Mucosa of rectum (tissue), 2 donors: ENCODE measurements around the gene NFIX.

ENCODE experiments used
- H3K27ac ChIP-seq, 2 donors: one replicate each; pipeline ENCODE4 v1.7.0; 2013; ENCODE audit warnings: inconsistent platforms in 2 of 2, low read depth in 2 of 2, low read length in 2 of 2
- H3K27me3 ChIP-seq, 2 donors: one replicate each; pipeline ENCODE4 v1.7.0; 2013; ENCODE audit warnings: low read length in 2 of 2; ENCODE audit not compliant: control insufficient read depth in 2 of 2, insufficient read depth in 2 of 2
- H3K36me3 ChIP-seq, 2 donors: one replicate each; pipeline ENCODE4 v1.7.0; 2013; ENCODE audit warnings: low read length in 2 of 2; ENCODE audit not compliant: control insufficient read depth in 2 of 2, insufficient read depth in 2 of 2
- H3K4me1 ChIP-seq, 2 donors: one replicate each; pipeline ENCODE4 v1.7.0; 2013; ENCODE audit warnings: low read length in 2 of 2, mild to moderate bottlenecking in 1 of 2; ENCODE audit not compliant: control insufficient read depth in 2 of 2, insufficient read depth in 2 of 2
- H3K4me3 ChIP-seq, 2 donors: one replicate each; pipeline ENCODE4 v1.7.0; 2013; ENCODE audit warnings: low read length in 2 of 2
- H3K9ac ChIP-seq, 2 donors: one replicate each; pipeline ENCODE4 v1.7.0; 2013; ENCODE audit warnings: low read length in 2 of 2, low read depth in 1 of 2, mild to moderate bottlenecking in 1 of 2
- H3K9me3 ChIP-seq, 2 donors: one replicate each; pipeline ENCODE4 v1.7.0; 2013; ENCODE audit warnings: low read length in 2 of 2; ENCODE audit not compliant: control insufficient read depth in 2 of 2
- donor health status: healthy.
- donor health status: Normal muscosa, but diverticular disease.

NFIX gene

DNA sequence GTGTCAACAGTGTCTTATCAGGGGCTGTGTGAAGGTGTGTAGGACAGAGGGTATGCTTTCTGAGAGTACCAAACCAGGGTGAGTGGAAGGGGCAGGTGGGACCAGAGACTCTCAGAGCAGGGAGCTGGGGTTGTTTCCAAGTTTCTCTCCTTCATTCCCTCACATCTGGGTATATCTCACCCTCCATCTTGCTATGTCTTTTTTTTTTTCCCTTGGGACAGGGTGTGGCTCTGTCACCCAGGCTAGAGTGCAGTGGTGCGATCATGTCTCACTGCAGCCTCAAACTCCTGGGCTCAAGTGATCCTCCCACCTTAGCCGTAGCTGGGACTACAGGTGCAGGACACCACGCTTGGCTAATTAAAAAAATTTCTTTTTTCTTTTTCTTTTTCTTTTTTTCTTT is 15.3 kb upstream of the NFIX start:
- Histone ChIP-seq H3K27ac (no peak overlapping the region), H3K4me3 (no peak overlapping the region), H3K4me1 (peaks cover 12 to 17% of the 10 kb centered on the region in 2 donors), H3K9me3 (no peaks in the 10 kb centered on the region), H3K27me3 (peaks cover 0 to 3% of the 10 kb centered on the region in 2 donors), H3K9ac (no peak overlapping the region), H3K36me3 (no peaks in the 10 kb centered on the region)

DNA sequence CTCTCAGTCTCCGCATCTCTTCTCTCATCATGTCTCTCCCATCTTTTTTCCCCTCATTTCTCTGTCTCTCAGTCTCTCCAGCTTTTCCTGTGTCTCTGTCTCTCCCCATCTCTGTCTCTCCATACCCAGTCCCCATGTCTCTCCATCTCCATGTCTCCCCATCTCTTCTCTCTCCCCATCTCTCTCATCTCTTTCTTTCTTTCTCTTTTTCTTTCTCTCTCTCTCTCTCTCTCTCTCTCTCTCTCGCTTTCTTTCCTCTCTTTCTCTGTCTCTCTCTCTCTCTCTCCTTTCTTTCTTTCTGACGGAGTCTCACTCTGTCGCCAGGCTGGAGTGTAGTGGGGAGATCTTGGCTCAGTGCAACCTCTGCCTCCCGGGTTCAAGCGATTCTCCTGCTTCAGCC is 12.6 kb upstream of the NFIX start:
- no peaks in the 10 kb centered on the region for H3K9me3 ChIP-seq
- H3K27me3 ChIP-seq: peaks cover 0 to 3% of the 10 kb centered on the region in 2 donors
- H3K36me3 ChIP-seq: no peaks in the 10 kb centered on the region
- no peak overlapping the region for H3K4me3 ChIP-seq
- no peak overlapping the region for H3K9ac ChIP-seq
- H3K27ac ChIP-seq: no peak overlapping the region
- H3K4me1 ChIP-seq: peaks cover 21 to 28% of the 10 kb centered on the region in 2 donors

DNA sequence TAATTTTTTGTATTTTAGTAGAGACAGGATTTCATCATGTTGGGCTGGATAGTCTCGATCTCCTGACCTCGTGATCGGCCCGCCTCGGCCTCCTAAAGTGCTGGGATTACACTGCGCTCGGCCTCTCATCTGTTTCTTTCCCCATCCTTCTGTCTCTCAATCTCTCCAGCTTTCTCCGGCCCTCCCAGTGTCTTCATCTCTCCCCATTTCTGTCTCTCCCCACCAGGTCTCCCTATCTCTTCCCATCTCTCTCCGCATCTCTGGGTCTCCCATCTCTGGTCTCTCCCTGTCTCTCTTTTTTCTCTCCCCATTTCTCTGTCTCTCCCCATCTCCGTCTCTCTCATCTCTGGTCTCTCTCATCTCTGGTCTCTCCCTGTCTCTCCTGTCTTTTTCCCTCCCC is 12.2 kb upstream of the NFIX start:
- H3K9ac ChIP-seq: peak overlapping the region in 1 of 2 donors; percentile 24
- no peaks in the 10 kb centered on the region for H3K36me3 ChIP-seq
- H3K9me3 ChIP-seq: no peaks in the 10 kb centered on the region
- peak overlapping the region in 1 of 2 donors; percentile 59 for H3K4me3 ChIP-seq
- H3K4me1 ChIP-seq: peaks cover 21 to 28% of the 10 kb centered on the region in 2 donors
- no peak overlapping the region for H3K27ac ChIP-seq
- peaks cover 0 to 3% of the 10 kb centered on the region in 2 donors for H3K27me3 ChIP-seq

DNA sequence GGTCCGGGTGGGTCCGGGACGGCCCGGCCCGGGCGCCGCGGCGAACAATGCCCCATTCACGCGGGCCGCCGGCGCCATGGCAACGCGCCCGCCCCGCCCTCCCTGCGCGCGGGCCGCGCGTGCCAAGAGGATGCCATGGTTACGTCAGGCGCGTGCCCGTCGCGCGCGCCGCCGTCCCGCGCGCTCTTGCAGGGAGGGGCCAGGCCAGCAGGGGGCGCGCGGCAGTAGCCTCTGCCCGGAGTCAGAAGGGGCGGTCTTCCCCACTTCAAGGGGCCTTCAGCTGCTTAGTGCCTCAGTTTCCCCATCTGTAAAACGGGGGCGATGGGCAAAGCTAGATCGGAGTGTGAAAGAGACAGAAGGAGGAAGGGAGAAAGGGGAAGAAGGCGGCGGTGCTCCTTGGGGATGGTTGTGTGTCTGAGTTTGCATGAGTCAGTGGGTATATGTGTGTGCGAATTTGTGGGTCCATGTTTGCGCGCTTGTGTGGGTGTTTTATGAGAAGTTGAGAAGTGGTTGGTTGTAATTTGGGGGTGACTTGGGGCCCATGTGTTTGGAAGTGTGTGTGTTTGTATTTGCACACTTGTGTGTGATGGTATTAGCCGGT is 11.6 kb upstream of the NFIX start:
- Histone ChIP-seq H3K4me3 (no peak overlapping the region), H3K9ac (peak overlapping the region in 1 of 2 donors; percentile 44)

DNA sequence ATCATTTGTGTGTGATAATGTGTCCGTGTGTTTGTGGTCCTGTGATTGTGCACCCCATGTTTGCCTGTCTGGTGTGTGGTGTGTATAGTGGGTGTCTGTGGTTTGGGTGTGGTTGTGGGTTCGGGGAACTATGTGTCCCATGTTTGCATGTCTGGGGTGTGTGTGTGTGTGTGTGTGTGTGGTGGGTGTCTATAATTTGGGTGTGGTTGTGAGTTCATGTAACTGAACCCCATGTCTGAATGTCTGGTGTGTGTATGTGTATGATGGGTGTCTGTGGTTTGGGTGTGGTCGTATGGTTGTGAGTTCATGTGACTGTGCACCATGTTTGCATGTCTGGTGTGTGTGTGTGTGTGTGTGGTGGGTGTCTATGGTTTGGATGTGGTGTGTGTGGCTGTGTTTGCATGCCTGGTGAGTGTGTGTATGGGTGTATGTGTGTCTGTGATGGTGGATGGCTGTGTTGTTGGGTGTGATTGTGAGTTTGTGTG is 11.1 kb upstream of the NFIX start:
- Histone ChIP-seq H3K27me3 (peaks cover 0 to 3% of the 10 kb centered on the region in 2 donors), H3K9ac (peak overlapping the region; percentile 19 to 44), H3K4me1 (peaks cover 21 to 28% of the 10 kb centered on the region in 2 donors), H3K9me3 (no peaks in the 10 kb centered on the region), H3K36me3 (no peaks in the 10 kb centered on the region), H3K4me3 (no peak overlapping the region), H3K27ac (peak overlapping the region; percentile 80 to 88)

More for the DNA sequence above, 11.6 kb upstream of the NFIX start:
- Histone ChIP-seq H3K9me3 (no peaks in the 10 kb centered on the region), H3K27ac (peak overlapping the region in 1 of 2 donors; percentile 88), H3K4me1 (peaks cover 21 to 28% of the 10 kb centered on the region in 2 donors), H3K36me3 (no peaks in the 10 kb centered on the region), H3K27me3 (peaks cover 0 to 3% of the 10 kb centered on the region in 2 donors)

DNA sequence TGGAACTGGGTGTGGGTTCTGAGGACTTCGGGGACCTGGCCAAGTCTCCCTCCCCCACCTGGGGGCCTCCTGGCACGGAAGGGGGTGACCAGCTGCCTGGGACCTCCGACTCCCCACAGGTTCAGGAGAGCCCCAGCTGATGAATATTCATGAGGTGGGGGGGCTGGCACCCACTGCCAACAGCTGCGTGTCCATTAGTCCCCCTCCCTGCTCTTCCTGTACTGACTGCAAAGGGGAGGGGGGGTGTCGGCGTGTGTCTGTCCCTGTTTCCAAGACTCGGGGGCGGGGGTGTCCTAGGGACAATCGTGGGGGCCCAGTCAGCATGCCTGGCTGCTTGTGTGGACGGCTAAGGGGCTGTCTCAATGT is 10.6 kb upstream of the NFIX start:
- Histone ChIP-seq H3K27ac (peak overlapping the region; percentile 80 to 88), H3K9ac (peak overlapping the region; percentile 27 to 44), H3K4me3 (peak overlapping the region; percentile 1 to 9), H3K9me3 (no peaks in the 10 kb centered on the region), H3K4me1 (peaks cover 21 to 28% of the 10 kb centered on the region in 2 donors), H3K27me3 (peaks cover 0 to 3% of the 10 kb centered on the region in 2 donors), H3K36me3 (no peaks in the 10 kb centered on the region)

DNA sequence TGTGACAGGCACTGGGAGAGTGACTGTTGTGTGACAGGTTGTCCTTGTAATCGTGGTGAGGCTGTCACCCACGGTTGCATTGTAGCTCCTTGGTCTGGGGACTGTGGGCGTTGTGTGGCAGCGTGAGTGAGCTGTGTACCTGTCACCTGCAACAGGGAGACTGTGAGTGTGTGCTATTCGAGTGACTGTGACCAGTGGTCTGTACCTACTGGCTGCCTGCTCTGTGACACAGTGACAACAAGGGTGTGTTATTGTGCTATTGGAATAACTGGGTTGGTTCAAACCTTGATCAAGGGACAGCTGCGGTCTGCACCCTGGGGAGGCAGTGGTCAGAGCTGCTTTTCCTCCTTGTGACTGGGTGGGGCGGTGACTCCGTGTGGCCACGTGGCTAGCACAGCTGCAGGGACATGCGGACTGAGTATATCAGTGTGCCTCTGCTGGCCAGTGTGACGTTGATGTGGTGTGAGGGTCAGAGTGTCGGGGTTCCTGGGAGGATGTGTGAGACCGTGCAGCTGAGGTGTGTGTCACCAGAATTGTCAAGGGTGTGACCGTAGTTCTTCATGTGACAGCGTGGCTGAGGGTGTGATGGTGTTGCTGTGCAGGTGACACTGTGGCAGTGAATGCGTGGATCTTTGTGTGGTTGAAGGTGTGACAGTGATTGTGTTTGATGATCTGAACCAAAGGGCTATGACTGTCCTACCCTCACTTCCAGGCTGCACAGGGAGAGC is 10.1 kb upstream of the NFIX start:
- peak overlapping the region; percentile 27 to 44 for H3K9ac ChIP-seq
- peaks cover 21 to 28% of the 10 kb centered on the region in 2 donors for H3K4me1 ChIP-seq
- peak overlapping the region; percentile 80 to 88 for H3K27ac ChIP-seq
- peaks cover 0 to 3% of the 10 kb centered on the region in 2 donors for H3K27me3 ChIP-seq
- no peaks in the 10 kb centered on the region for H3K9me3 ChIP-seq
- peak overlapping the region; percentile 1 to 15 for H3K4me3 ChIP-seq
- no peaks in the 10 kb centered on the region for H3K36me3 ChIP-seq

DNA sequence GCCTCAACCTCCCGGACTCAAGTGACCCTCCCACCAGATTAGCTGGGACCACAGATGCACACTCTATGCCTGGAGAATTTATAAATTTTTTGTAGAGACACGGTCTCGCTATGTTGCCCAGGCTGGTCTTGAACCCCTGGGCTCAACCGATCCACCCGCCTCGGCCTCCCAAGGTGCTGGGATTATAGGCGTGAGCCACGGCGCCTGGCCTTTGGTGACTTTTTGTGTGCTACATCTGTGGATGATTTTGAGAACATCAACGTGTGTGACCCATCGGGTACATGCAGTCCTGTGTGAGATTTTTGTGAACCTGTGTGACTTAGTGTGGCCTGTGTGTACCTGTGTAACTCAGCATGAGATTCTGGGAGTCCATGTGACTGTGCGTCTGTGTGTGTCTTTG is 8.5 kb upstream of the NFIX start:
- H3K27me3 ChIP-seq: no peaks in the 10 kb centered on the region
- H3K4me3 ChIP-seq: no peak overlapping the region
- no peaks in the 10 kb centered on the region for H3K36me3 ChIP-seq
- no peaks in the 10 kb centered on the region for H3K9me3 ChIP-seq
- H3K9ac ChIP-seq: no peak overlapping the region
- no peak overlapping the region for H3K27ac ChIP-seq
- peaks cover 21 to 31% of the 10 kb centered on the region in 2 donors for H3K4me1 ChIP-seq

DNA sequence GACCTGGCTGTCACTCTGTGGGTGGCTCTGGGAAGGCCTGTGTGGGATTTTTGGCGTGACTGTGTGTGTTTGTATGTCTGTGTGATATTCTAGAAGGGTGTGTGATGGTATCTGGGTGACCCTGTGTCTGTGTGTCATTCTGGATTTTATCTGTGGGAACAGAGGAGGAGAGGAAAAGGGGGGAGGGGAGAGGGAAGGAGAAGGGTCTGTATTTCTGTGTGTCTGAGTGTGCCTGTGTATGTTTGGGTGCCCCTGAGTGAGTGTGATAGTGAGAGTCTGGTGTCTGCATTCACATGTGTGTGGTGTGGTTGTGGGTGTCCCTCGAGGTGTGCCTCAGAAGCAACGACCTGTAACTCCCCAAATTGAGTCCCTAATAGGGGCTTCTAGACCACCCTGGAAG is 8.1 kb upstream of the NFIX start:
- Histone ChIP-seq H3K36me3 (no peaks in the 10 kb centered on the region), H3K4me3 (no peak overlapping the region), H3K9me3 (no peaks in the 10 kb centered on the region), H3K27ac (no peak overlapping the region), H3K9ac (no peak overlapping the region), H3K27me3 (no peaks in the 10 kb centered on the region), H3K4me1 (peaks cover 21 to 31% of the 10 kb centered on the region in 2 donors)

DNA sequence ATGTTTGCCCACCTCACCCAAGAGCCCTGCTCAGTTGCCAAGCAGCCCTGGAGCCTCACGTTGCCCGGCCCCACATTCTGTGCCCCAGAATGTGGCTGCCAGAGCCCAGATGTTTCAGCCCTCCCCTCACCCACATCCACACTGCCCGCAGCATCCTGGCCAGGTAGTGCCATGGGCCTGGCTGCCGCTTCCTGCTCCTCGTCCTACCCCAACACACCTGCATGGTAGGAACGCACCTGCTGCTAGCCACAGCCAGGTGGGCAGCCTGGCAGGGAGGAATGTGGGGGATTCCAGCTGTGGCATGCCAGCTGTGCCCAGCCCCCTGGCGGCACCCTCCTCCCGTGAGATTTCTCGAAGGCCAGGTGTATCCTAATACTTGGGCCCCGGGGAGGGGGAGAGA is 7.5 kb upstream of the NFIX start:
- Histone ChIP-seq H3K9me3 (no peaks in the 10 kb centered on the region), H3K36me3 (no peaks in the 10 kb centered on the region), H3K27ac (no peak overlapping the region), H3K4me3 (no peak overlapping the region), H3K27me3 (no peaks in the 10 kb centered on the region), H3K4me1 (peaks cover 21 to 31% of the 10 kb centered on the region in 2 donors), H3K9ac (no peak overlapping the region)
